ENCODE data around the gene PKP4. TPM values are rescaled to one million over a fixed set of nuclear protein-coding genes. Genes with fewer than 3 reads are reported as not detected.

The PKP4 gene
- total and polyA plus RNA-seq, 2 experiments from 2014 or later = 35.7 to 92.3 TPM

DNA sequence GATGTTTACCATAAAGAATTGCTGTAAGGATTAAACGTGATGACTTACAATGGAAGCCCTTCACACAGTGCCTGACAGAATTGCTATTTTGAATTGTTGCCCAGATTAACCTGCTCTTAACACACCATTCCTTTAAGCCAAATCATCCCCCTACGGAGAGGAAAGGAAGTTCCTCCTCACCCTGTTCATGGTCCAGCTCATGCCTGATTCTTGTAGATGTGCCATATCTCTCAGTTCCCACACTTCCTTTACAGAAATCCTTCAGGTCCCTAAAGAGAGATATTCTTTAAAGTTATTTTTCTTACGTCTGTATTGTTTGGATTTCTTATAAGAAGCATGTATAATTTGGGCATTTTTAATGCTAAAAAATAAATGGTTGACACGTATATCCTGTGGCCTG lies 210.8 kb downstream of the PKP4 start (continued):
- TF ChIP-seq, protein P1, sequence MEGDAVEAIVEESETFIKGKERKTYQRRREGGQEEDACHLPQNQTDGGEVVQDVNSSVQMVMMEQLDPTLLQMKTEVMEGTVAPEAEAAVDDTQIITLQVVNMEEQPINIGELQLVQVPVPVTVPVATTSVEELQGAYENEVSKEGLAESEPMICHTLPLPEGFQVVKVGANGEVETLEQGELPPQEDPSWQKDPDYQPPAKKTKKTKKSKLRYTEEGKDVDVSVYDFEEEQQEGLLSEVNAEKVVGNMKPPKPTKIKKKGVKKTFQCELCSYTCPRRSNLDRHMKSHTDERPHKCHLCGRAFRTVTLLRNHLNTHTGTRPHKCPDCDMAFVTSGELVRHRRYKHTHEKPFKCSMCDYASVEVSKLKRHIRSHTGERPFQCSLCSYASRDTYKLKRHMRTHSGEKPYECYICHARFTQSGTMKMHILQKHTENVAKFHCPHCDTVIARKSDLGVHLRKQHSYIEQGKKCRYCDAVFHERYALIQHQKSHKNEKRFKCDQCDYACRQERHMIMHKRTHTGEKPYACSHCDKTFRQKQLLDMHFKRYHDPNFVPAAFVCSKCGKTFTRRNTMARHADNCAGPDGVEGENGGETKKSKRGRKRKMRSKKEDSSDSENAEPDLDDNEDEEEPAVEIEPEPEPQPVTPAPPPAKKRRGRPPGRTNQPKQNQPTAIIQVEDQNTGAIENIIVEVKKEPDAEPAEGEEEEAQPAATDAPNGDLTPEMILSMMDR (conservative IDR thresholded peaks at IDR 0.05; ENCODE audit: low read depth in 2 of 2) = no peak

DNA sequence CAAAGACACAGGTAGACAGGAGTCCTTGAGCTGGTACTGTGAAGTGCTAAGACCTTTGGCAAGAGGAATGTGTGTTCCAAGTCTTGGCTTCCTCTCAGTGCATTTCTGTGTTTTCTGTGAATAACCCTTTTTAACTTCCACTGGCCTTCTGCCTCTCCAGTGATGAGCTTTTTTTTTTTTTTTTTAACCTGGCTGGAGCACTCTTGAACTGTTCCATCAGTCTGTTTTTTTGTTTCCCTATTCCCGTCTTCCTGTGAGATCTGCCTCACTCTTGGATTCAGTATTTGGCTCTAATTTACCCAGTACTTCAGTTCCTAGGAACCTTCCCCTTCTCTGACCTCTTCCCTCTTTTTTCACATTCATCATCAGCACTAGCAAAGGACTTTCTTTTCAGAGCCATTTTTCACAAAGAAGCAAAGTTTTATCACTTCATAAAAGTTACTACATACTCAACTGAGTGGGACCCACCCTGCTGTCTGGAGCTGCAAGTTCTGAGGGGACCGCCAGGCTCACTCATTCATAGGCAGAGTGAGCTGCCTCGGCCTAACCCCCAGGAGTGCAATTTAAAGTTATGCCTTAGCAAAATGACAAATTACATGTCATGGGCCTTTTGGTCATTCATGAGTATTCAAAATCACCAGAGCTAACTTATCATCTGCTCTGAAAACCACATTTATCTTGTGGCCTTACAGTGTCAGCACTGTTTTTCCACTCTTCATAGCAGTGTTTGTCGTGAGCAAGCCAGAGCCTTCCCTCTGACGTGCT lies 211.4 kb downstream of the PKP4 start:
- Mint-ChIP-seq H3K9me3 (no peaks in the 10 kb centered on the region), H3K4me3 (no peak overlapping the region), H3K36me3 (ENCODE audit: low read depth) (peaks cover 38% of the 10 kb centered on the region), H3K27ac (no peak overlapping the region), H3K27me3 (ENCODE audit: insufficient read depth, low read depth, poor library complexity) (peaks cover 2% of the 10 kb centered on the region), H3K4me1 (peaks cover 7% of the 10 kb centered on the region; the same call in 2 of the 3 replicates)
- H3K4me3 ChIP-seq = no peak overlapping the region
- no peak overlapping the region for H2AFZ ChIP-seq
- H3K79me2 ChIP-seq (replicated peaks; ENCODE audit: insufficient read depth) = no peaks in the 10 kb centered on the region
- H3F3A ChIP-seq (replicated peaks; ENCODE audit: low read depth) = no peaks in the 10 kb centered on the region
- H4K20me1 ChIP-seq (replicated peaks; ENCODE audit: insufficient read depth) = no peaks in the 10 kb centered on the region
- no peaks in the 10 kb centered on the region for H3K4me1 ChIP-seq (ENCODE audit: insufficient read depth)
- H3K27ac ChIP-seq (ENCODE audit: low read depth) = no peak overlapping the region
- ATAC-seq = no peak
- no peak for DNase-seq (ENCODE audit: low spot score)
- H3K4me2 ChIP-seq = no peak overlapping the region
- H3K27me3 ChIP-seq (ENCODE audit: insufficient read depth) = no peaks in the 10 kb centered on the region
- H3K9me2 ChIP-seq (ENCODE audit: insufficient read depth) = no peaks in the 10 kb centered on the region
- peaks cover 20% of the 10 kb centered on the region; the same call in 1 of the 2 replicates for H3K36me3 ChIP-seq (ENCODE audit: insufficient read depth)
- TF ChIP-seq, protein P1 (conservative IDR thresholded peaks at IDR 0.05; ENCODE audit: low read depth in 2 of 2) = no peak
- TF ChIP-seq EZH2 (IDR thresholded peaks at IDR 0.05; ENCODE audit: low read depth, unreplicated experiment) = no peak

DNA sequence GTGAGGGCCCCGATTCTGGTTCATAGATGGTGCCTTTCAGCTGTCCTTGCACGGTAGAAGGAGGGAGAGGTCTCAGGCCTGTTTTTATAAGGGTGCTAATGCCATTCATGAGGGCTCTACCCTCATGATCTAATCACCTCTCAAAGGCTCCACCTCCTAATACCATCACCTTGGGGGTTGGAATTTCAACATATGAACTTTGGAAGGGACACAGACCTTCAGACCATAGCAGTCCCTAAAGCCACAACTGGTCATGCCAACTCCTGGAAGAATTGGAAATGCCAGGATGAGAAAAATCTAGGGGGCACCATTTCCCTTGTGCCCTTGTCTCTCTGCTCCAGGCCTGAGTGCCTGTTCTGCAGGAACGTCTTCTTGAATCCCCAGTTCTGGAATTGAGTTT lies 213.5 kb downstream of the PKP4 start:
- H3K4me3 Mint-ChIP-seq = no peak overlapping the region
- H3K4me3 ChIP-seq = no peak overlapping the region
- peaks cover 2% of the 10 kb centered on the region for H3K27me3 Mint-ChIP-seq (ENCODE audit: insufficient read depth, low read depth, poor library complexity)
- H3K27ac ChIP-seq (ENCODE audit: low read depth) = no peak overlapping the region
- ATAC-seq (no peak), DNase-seq (ENCODE audit: low spot score) (no peak)
- H3K9me3 Mint-ChIP-seq = no peaks in the 10 kb centered on the region
- H3F3A ChIP-seq (replicated peaks; ENCODE audit: low read depth) = no peaks in the 10 kb centered on the region
- peaks cover 7% of the 10 kb centered on the region; the same call in 2 of the 3 replicates for H3K4me1 Mint-ChIP-seq
- no peak overlapping the region for H3K27ac Mint-ChIP-seq
- H3K79me2 ChIP-seq (replicated peaks; ENCODE audit: insufficient read depth) = no peaks in the 10 kb centered on the region
- no peak overlapping the region for H3K4me2 ChIP-seq
- no peaks in the 10 kb centered on the region for H3K4me1 ChIP-seq (ENCODE audit: insufficient read depth)
- no peaks in the 10 kb centered on the region for H3K27me3 ChIP-seq (ENCODE audit: insufficient read depth)
- no peak overlapping the region for H2AFZ ChIP-seq
- H3K9me2 ChIP-seq (ENCODE audit: insufficient read depth) = no peaks in the 10 kb centered on the region
- peaks cover 26% of the 10 kb centered on the region; the same call in 1 of the 2 replicates for H3K36me3 ChIP-seq (ENCODE audit: insufficient read depth)
- H3K36me3 Mint-ChIP-seq (ENCODE audit: low read depth) = peaks cover 53% of the 10 kb centered on the region
- no peaks in the 10 kb centered on the region for H4K20me1 ChIP-seq (replicated peaks; ENCODE audit: insufficient read depth)
- TF ChIP-seq NANOG (IDR thresholded peaks at IDR 0.05; ENCODE audit: borderline replicate concordance) (no peak), CREB1 (CRISPR knock-in tag; IDR thresholded peaks at IDR 0.05; ENCODE audit: low read depth) (no peak), STAT1 (IDR thresholded peaks at IDR 0.05; ENCODE audit: unreplicated experiment) (no peak), POLR2AphosphoS5 (IDR thresholded peaks at IDR 0.05; ENCODE audit: low read depth) (no peak), EZH2phosphoT487 (IDR thresholded peaks at IDR 0.05; ENCODE audit: unreplicated experiment) (no peak), JUNB (IDR thresholded peaks at IDR 0.05; ENCODE audit: unreplicated experiment) (no peak)
- TF ChIP-seq, protein P2, sequence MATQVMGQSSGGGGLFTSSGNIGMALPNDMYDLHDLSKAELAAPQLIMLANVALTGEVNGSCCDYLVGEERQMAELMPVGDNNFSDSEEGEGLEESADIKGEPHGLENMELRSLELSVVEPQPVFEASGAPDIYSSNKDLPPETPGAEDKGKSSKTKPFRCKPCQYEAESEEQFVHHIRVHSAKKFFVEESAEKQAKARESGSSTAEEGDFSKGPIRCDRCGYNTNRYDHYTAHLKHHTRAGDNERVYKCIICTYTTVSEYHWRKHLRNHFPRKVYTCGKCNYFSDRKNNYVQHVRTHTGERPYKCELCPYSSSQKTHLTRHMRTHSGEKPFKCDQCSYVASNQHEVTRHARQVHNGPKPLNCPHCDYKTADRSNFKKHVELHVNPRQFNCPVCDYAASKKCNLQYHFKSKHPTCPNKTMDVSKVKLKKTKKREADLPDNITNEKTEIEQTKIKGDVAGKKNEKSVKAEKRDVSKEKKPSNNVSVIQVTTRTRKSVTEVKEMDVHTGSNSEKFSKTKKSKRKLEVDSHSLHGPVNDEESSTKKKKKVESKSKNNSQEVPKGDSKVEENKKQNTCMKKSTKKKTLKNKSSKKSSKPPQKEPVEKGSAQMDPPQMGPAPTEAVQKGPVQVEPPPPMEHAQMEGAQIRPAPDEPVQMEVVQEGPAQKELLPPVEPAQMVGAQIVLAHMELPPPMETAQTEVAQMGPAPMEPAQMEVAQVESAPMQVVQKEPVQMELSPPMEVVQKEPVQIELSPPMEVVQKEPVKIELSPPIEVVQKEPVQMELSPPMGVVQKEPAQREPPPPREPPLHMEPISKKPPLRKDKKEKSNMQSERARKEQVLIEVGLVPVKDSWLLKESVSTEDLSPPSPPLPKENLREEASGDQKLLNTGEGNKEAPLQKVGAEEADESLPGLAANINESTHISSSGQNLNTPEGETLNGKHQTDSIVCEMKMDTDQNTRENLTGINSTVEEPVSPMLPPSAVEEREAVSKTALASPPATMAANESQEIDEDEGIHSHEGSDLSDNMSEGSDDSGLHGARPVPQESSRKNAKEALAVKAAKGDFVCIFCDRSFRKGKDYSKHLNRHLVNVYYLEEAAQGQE (IDR thresholded peaks at IDR 0.05; ENCODE audit: unreplicated experiment) = no peak
